Measurements from ENCODE around the gene CFAP20DC. TPM values are rescaled to one million over a fixed set of nuclear protein-coding genes. Genes with fewer than 3 reads are reported as not detected.

The CFAP20DC gene
- total and polyA plus RNA-seq, 2 of the 8 experiments (the other 6 are each of a cell fraction or from before 2014, with no cell fraction given): 2.2 to 2.8 TPM

DNA sequence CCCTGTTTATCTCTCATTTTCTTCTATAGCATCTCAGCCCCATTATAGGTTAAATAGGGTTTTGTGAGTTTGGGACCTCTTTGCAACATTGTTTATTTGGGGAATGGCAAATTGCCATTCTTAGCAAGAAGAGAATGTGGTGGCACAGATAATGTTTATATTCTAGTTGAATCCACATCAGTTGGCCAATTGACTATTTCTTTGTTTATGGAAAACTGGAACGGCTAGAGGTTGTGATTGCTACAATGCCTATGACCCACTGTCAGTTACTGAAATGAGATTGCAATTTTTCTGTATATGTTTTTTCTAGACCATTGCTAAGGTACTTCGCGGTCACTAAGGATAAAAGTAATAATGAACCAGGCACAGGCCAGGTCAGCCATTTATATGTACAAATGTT is 44.6 kb upstream of the CFAP20DC start:
- no peak overlapping the region for H3K4me3 ChIP-seq (ENCODE audit: extremely low read depth in 1 of 4, insufficient read depth in 2 of 4, low read depth in 3 of 4, low read length in 4 of 4)
- H3K4ac ChIP-seq (replicated peaks; ENCODE audit: insufficient read length, low read depth, low read length): no peak overlapping the region
- H3K14ac ChIP-seq (ENCODE audit: insufficient read length): no peak overlapping the region
- H3K79me2 ChIP-seq (ENCODE audit: control insufficient read depth in 1 of 2, insufficient read depth in 2 of 2, low read length in 2 of 2): no peaks in the 10 kb centered on the region
- H2AFZ ChIP-seq (ENCODE audit: low read length): no peak overlapping the region
- no peak overlapping the region for H3K56ac ChIP-seq (replicated peaks; ENCODE audit: insufficient read length, low read depth, low read length)
- no peak overlapping the region for H4K91ac ChIP-seq (replicated peaks; ENCODE audit: insufficient read length, low read length)
- H3K23ac ChIP-seq (ENCODE audit: insufficient read length): no peak overlapping the region
- FAIRE-seq (no peak), DNase-seq (ENCODE audit: low read depth in 1 of 2, low spot score in 2 of 2) (no peak)
- no peak overlapping the region for H3K18ac ChIP-seq (ENCODE audit: extremely low read depth, low read length)
- CTCF ChIA-PET (ENCODE audit: partially characterized antibody): no interaction called here
- no peak overlapping the region for H3K4me2 ChIP-seq (ENCODE audit: insufficient read depth in 1 of 2, low read depth in 2 of 2, low read length in 2 of 2)
- H3K27me3 ChIP-seq (replicated peaks in 1 of 4; ENCODE audit: control insufficient read depth in 3 of 4, extremely low read depth in 1 of 4, insufficient read depth in 3 of 4, low read length in 3 of 4): no peaks in the 10 kb centered on the region; a peak in 1 of 7 replicates
- POLR2A ChIA-PET (ENCODE audit: partially characterized antibody): no interaction called here
- H4K8ac ChIP-seq (ENCODE audit: extremely low read depth, insufficient read depth, low read length): no peak overlapping the region
- no peak overlapping the region for H2BK15ac ChIP-seq (ENCODE audit: low read length)
- H3K23me2 ChIP-seq (ENCODE audit: low read depth, low read length): no peaks in the 10 kb centered on the region
- no peaks in the 10 kb centered on the region for H3K36me3 ChIP-seq (ENCODE audit: control insufficient read depth in 2 of 4, insufficient read depth in 4 of 4, low read length in 3 of 4)
- no peak overlapping the region for H3K27ac ChIP-seq (ENCODE audit: low read depth, low read length)
- no peaks in the 10 kb centered on the region for H4K20me1 ChIP-seq (replicated peaks in 1 of 2; ENCODE audit: control insufficient read depth in 1 of 2, insufficient read depth in 2 of 2, low read length in 2 of 2)
- no peaks in the 10 kb centered on the region for H3K4me1 ChIP-seq (replicated peaks in 1 of 4; ENCODE audit: control insufficient read depth in 3 of 4, insufficient read depth in 4 of 4, low read length in 3 of 4)
- H3K9ac ChIP-seq (replicated peaks in 1 of 4; ENCODE audit: extremely low read depth in 1 of 4, low read depth in 3 of 4, low read length in 3 of 4): no peak overlapping the region
- no peak overlapping the region for H2AK5ac ChIP-seq (ENCODE audit: low read depth, low read length)
- WGBS, 2 experiments (ENCODE audit: extremely low coverage in 1 of 2, insufficient coverage in 1 of 2, insufficient read length in 1 of 2, insufficient replicate concordance in 2 of 2, low coverage in 1 of 2, low lambda C conversion rate in 2 of 2, missing lambda C conversion rate in 1 of 2): 96% methylated on average over 3 of the region's 3 CpGs; no CpG with 5 or more reads in 1 of the 2 experiments
- no peaks in the 10 kb centered on the region for H3K79me1 ChIP-seq (ENCODE audit: low read depth, low read length)
- H3K9me3 ChIP-seq (ENCODE audit: insufficient read depth in 2 of 2, low read depth in 1 of 2, low read length in 1 of 2): no peaks in the 10 kb centered on the region
- no peak overlapping the region for H2BK120ac ChIP-seq (replicated peaks; ENCODE audit: low read depth, low read length)
- H4K5ac ChIP-seq (ENCODE audit: insufficient read length, low read depth, low read length): no peak overlapping the region
- H2BK20ac ChIP-seq (ENCODE audit: low read length): no peak overlapping the region
- no peak overlapping the region for H2BK5ac ChIP-seq (ENCODE audit: low read depth, low read length)
- H2BK12ac ChIP-seq (ENCODE audit: low read depth, low read length): no peak overlapping the region
- TF ChIP-seq TAF1 (IDR thresholded peaks at IDR 0.05; ENCODE audit: low read depth, low read length): no peak
- TF ChIP-seq SUZ12 (IDR thresholded peaks at IDR 0.05; ENCODE audit: low read length): no peak
- TF ChIP-seq POU5F1 (IDR thresholded peaks at IDR 0.05; ENCODE audit: low read depth, low read length): no peak
- TF ChIP-seq EGR1 (IDR thresholded peaks at IDR 0.05; ENCODE audit: borderline replicate concordance, low read depth, low read length): no peak
- no peak for TF ChIP-seq BRCA1 (IDR thresholded peaks at IDR 0.05; ENCODE audit: low read depth, low read length)
- TF ChIP-seq, protein P1, sequence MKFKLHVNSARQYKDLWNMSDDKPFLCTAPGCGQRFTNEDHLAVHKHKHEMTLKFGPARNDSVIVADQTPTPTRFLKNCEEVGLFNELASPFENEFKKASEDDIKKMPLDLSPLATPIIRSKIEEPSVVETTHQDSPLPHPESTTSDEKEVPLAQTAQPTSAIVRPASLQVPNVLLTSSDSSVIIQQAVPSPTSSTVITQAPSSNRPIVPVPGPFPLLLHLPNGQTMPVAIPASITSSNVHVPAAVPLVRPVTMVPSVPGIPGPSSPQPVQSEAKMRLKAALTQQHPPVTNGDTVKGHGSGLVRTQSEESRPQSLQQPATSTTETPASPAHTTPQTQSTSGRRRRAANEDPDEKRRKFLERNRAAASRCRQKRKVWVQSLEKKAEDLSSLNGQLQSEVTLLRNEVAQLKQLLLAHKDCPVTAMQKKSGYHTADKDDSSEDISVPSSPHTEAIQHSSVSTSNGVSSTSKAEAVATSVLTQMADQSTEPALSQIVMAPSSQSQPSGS (IDR thresholded peaks at IDR 0.05; ENCODE audit: low read length): no peak
- no peak for TF ChIP-seq SP2 (IDR thresholded peaks at IDR 0.05; ENCODE audit: low read length)
- no peak for TF ChIP-seq CTBP2 (IDR thresholded peaks at IDR 0.05; ENCODE audit: borderline replicate concordance, insufficient read depth, insufficient read length, low read length)
- no peak for TF ChIP-seq CEBPB (IDR thresholded peaks at IDR 0.05; ENCODE audit: low read depth, low read length)
- no peak for TF ChIP-seq HDAC6 (IDR thresholded peaks at IDR 0.05; ENCODE audit: low read depth, low read length)
- TF ChIP-seq SIX5 (IDR thresholded peaks at IDR 0.05; ENCODE audit: low read depth, low read length): no peak
- no peak for TF ChIP-seq ATF3 (IDR thresholded peaks at IDR 0.05; ENCODE audit: insufficient read depth, low read depth, low read length)
- no peak for TF ChIP-seq FOSL1 (IDR thresholded peaks at IDR 0.05; ENCODE audit: insufficient read depth, low read depth, low read length)
- no peak for TF ChIP-seq BACH1 (IDR thresholded peaks at IDR 0.05; ENCODE audit: low read length)

All from H1 (cell line).